Lung (tissue), 12 donors: ENCODE results near the gene AUTS2. TPM values are rescaled to one million over a fixed set of nuclear protein-coding genes. Genes with fewer than 3 reads are reported as not detected.
A peak's percentile ranks its signal among the peaks of the same experiment; 100 is the strongest.

ENCODE experiments used
- ATAC-seq: fragments of 200-7000 bp; cut with Tn5 transposase; one replicate; pipeline ENCODE4 v1.9.1; 2020; ENCODE audit warnings: moderate number of reproducible peaks; ENCODE audit not compliant: insufficient read depth, low FRiP score
- DNase-seq, 3 donors: peaks; one replicate each; pipeline ENCODE4 v3.0.0-alpha.2; 2013 to 2017
- H3K27ac ChIP-seq, 2 donors: one replicate each; pipeline ENCODE4 v1.5.1; 2013; ENCODE audit warnings: mild to moderate bottlenecking in 2 of 2, moderate library complexity in 2 of 2, control low read depth in 1 of 2, inconsistent platforms in 1 of 2, low read depth in 1 of 2, low read length in 1 of 2
- H3K27me3 ChIP-seq, 3 donors: one replicate each; pipeline ENCODE4 v1.5.1; 2013; ENCODE audit warnings: low read length in 2 of 3; ENCODE audit not compliant: control insufficient read depth in 3 of 3, insufficient read depth in 3 of 3
- H3K36me3 ChIP-seq, 4 donors: one replicate each; pipeline ENCODE4 v1.5.1; 2013; ENCODE audit warnings: low read length in 4 of 4, mild to moderate bottlenecking in 1 of 4, moderate library complexity in 1 of 4; ENCODE audit not compliant: control insufficient read depth in 4 of 4, insufficient read depth in 4 of 4
- H3K4me1 ChIP-seq, 5 donors: one replicate each; pipeline ENCODE4 v1.5.1; 2013; ENCODE audit warnings: low read length in 5 of 5, mild to moderate bottlenecking in 2 of 5, moderate library complexity in 1 of 5; ENCODE audit not compliant: control insufficient read depth in 5 of 5, insufficient read depth in 5 of 5
- H3K4me3 ChIP-seq: one replicate; pipeline ENCODE4 v1.5.1; 2013; ENCODE audit warnings: mild to moderate bottlenecking, control low read depth, moderate library complexity
- H3K9ac ChIP-seq, 2 donors: one replicate each; pipeline ENCODE4 v1.5.1; 2013; ENCODE audit warnings: low read length in 2 of 2, control low read depth in 1 of 2; ENCODE audit not compliant: insufficient read depth in 1 of 2
- H3K9me3 ChIP-seq, 4 donors: one replicate each; pipeline ENCODE4 v1.5.1; 2013; ENCODE audit warnings: low read length in 3 of 4, mild to moderate bottlenecking in 1 of 4, moderate library complexity in 1 of 4; ENCODE audit not compliant: control insufficient read depth in 4 of 4, insufficient read depth in 3 of 4
- WGBS, 2 donors: extraction: QIAGEN DNeasy Blood & Tissue Kit; methylation state at CpG; one replicate each; pipeline ENCODE4 v1.1.7; 2013; 5-methylcytosine and 5-hydroxymethylcytosine counted together
- polyA plus RNA-seq, 2 donors: library from polyadenylated mRNA; stranded (reverse); fragments of 200-250 nt; gene quantifications; one replicate each; pipeline ENCODE4 v1.2.1, GENCODE V29; 2013
- total RNA-seq, 2 donors: library from RNA; depleted of rRNA in 1 of 2; stranded (reverse); fragments of >200 nt in 1 of 2; gene quantifications; one replicate each; pipeline ENCODE4 v1.2.1, GENCODE V29; 2014 to 2021
- TF ChIP-seq, protein P1 (sequence below): IDR thresholded peaks from 2 replicates; pipeline ENCODE4 v1.5.1; 2012; ENCODE audit warnings: mild to moderate bottlenecking; ENCODE audit errors: control extremely low read depth, extremely low read depth
- donor health status: control.
- donor health status: control.
- donor health status: Bipolar disorder and iron deficiency.
- donor health status: healthy.
- donor health status: DM: yes; HTN: yes; CAD: no.

Gene AUTS2
- total and polyA plus RNA-seq, 4 donors, result 11.8 to 115 (median 40.6) TPM

DNA sequence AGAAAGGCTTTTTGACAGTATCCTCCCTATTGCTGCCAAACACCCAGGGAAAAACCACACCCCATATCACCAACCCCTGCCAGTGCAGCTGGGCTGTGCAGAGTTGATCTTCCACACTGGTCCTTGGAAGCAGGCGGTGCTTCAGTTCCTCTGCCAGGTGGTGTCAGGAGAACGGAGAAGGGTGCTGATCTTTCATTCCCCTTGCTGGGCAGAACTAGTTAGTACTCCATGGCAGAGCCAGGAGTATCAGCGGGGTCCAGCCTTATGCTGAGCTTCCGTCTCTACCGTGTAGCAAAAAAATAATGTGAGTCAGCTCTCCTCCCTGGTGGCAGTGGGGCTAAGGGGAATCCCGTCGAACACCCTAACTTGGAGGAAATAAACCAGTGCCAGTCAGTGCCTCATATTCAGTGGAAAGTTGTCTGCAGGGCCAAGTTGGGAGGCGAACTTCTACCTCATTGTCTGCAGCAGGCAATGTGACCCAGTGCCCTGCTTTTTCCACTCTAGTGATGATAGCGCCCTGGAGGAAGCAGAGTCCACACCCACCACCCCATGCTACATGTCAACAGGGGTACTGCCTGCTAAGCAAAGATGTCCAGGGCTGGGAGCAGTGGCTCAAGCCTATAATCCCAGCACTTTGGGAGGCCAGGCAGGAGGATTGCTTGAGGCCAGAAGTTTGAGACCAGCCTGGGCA, 175.4 kb downstream of the AUTS2 start:
- WGBS, 2 donors, result 86 to 90% methylated on average over 9 of the region's 9 CpGs
- ATAC-seq, result no peak
- TF ChIP-seq, protein P1, sequence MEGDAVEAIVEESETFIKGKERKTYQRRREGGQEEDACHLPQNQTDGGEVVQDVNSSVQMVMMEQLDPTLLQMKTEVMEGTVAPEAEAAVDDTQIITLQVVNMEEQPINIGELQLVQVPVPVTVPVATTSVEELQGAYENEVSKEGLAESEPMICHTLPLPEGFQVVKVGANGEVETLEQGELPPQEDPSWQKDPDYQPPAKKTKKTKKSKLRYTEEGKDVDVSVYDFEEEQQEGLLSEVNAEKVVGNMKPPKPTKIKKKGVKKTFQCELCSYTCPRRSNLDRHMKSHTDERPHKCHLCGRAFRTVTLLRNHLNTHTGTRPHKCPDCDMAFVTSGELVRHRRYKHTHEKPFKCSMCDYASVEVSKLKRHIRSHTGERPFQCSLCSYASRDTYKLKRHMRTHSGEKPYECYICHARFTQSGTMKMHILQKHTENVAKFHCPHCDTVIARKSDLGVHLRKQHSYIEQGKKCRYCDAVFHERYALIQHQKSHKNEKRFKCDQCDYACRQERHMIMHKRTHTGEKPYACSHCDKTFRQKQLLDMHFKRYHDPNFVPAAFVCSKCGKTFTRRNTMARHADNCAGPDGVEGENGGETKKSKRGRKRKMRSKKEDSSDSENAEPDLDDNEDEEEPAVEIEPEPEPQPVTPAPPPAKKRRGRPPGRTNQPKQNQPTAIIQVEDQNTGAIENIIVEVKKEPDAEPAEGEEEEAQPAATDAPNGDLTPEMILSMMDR, result no peak
- H3K27me3 ChIP-seq, result no peaks in the 10 kb centered on the region
- peaks cover 0 to 1% (median 0%) of the 10 kb centered on the region in 4 donors for H3K9me3 ChIP-seq
- H3K4me1 ChIP-seq, result peaks cover 4 to 15% (median 5%) of the 10 kb centered on the region in 5 donors
- H3K9ac ChIP-seq, result no peak overlapping the region
- no peak overlapping the region for H3K27ac ChIP-seq
- DNase-seq, result no peak
- no peak overlapping the region for H3K4me3 ChIP-seq
- H3K36me3 ChIP-seq, result no peaks in the 10 kb centered on the region

DNA sequence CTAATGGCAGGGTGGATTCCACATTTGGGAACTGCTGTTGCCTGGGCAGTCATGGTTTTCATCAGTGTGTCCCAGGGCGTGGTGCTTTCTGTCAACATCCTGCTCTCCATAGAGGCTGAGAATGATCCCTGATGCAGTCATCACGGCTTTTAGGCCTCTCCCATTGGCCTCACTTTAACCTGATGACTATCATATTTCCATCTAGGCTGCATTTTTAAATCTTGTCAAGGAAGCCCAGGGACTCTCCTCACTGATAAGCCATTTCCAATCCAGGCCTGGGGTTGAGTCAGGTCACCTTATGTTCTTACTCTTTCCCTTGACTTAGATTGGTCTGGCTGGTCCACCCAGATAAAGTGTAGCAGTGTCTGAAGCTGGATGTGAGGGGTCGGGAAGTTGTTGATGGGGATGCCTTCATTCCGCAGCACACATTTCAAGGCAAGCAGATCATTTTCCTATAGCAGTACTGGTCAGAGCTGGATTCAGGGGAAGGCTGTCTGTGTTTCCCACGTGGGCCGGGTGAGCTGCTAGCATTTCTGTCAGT, 177.0 kb downstream of the AUTS2 start:
- Histone ChIP-seq H3K9me3 (peaks cover 0 to 1% (median 0%) of the 10 kb centered on the region in 4 donors), H3K4me3 (no peak overlapping the region), H3K9ac (peak overlapping the region in 1 of 2 donors; percentile 3), H3K4me1 (peaks cover 0 to 4% (median 0%) of the 10 kb centered on the region in 5 donors), H3K36me3 (no peaks in the 10 kb centered on the region), H3K27me3 (no peaks in the 10 kb centered on the region), H3K27ac (peak overlapping the region in 1 of 2 donors; percentile 46)
- ATAC-seq (no peak), DNase-seq (no peak)
- TF ChIP-seq, protein P1, result no peak
- 77 to 82% methylated on average over 6 of the region's 6 CpGs for WGBS, 2 donors

DNA sequence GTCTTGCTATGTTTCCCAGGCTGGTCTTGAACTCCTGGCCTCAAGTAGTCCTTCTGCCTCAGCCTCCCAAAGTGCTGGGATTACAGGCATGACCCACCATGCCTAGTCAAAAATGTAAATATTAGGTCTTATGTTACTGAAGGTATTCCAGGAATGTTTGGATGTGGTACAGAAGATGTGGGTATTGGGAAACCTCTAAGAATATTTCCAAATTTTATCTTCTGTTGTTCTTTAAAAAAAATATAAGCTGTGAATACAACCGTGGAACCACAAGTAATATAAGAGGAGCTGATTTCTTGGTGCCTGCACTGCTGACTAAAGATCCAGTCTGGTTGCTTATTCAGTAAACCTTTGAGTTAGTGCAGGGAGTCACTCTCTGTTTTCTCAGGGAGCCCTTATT, 178.3 kb downstream of the AUTS2 start:
- Histone ChIP-seq H3K27ac (no peak overlapping the region), H3K9ac (no peak overlapping the region), H3K4me3 (no peak overlapping the region), H3K36me3 (no peaks in the 10 kb centered on the region), H3K9me3 (peaks cover 0 to 1% (median 0%) of the 10 kb centered on the region in 4 donors), H3K4me1 (peaks cover 0 to 11% (median 4%) of the 10 kb centered on the region in 5 donors), H3K27me3 (no peaks in the 10 kb centered on the region)
- ATAC-seq (no peak), DNase-seq (no peak)
- WGBS, 2 donors, result 65 to 67% methylated on average over 1 of the region's 1 CpG
- TF ChIP-seq, protein P1, result no peak
